ENCODE measurements around the gene TRPM3. TPM values are rescaled to one million over a fixed set of nuclear protein-coding genes. Genes with fewer than 3 reads are reported as not detected.

The TRPM3 gene
- total RNA-seq, 4 donors from 2014 or later = 0.07 to 0.66 TPM; not detected in 2

GRCh38 chr9:70868661-70869652 is 252.5 kb downstream of the TRPM3 start:
- intact Hi-C loops (cut with DNase I; ENCODE audit: low total_unique reads) = no loop called here
- ATAC-seq (peak in 1 of 2 donors; percentile 36), DNase-seq (no peak)
- TF ChIP-seq, protein P1, sequence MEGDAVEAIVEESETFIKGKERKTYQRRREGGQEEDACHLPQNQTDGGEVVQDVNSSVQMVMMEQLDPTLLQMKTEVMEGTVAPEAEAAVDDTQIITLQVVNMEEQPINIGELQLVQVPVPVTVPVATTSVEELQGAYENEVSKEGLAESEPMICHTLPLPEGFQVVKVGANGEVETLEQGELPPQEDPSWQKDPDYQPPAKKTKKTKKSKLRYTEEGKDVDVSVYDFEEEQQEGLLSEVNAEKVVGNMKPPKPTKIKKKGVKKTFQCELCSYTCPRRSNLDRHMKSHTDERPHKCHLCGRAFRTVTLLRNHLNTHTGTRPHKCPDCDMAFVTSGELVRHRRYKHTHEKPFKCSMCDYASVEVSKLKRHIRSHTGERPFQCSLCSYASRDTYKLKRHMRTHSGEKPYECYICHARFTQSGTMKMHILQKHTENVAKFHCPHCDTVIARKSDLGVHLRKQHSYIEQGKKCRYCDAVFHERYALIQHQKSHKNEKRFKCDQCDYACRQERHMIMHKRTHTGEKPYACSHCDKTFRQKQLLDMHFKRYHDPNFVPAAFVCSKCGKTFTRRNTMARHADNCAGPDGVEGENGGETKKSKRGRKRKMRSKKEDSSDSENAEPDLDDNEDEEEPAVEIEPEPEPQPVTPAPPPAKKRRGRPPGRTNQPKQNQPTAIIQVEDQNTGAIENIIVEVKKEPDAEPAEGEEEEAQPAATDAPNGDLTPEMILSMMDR (IDR thresholded peaks at IDR 0.05 in 4 of 5, conservative IDR thresholded peaks at IDR 0.05 in 1 of 5) = no peak
- TF ChIP-seq POLR2A (IDR thresholded peaks at IDR 0.05) = no peak
- H3K27me3 ChIP-seq = no peaks in the 10 kb centered on the region
- H3K9me3 ChIP-seq = no peaks in the 10 kb centered on the region
- in situ Hi-C loops (cut with MboI; ENCODE audit: low sequenced_read_pairs in 4 of 4) = no loop called here
- no peaks in the 10 kb centered on the region for H3K36me3 ChIP-seq
- no peak overlapping the region for H3K27ac ChIP-seq
- peak overlapping the region; percentile 13 to 45 (median 32) for H3K4me3 ChIP-seq
- no peaks in the 10 kb centered on the region for H3K4me1 ChIP-seq

DNA sequence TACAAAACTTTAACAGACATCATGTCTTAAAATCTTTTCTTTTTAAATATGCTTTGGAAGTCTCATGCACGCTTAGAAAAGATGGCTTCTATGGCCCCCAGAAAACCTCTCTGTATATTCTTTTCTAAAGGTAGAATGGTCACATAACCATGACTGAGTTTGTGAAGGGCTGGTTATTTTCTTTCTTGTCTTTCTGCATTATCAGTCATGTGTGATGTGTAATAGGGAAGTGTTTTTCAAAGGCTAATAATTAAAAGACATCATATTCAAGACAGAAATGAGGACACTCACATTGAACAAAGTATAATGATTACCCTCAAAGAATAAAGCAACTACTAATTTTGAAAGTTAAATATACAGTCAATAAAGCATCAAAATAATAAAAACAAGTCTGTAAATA is 253.4 kb downstream of the TRPM3 start:
- H3K4me3 ChIP-seq = no peak overlapping the region
- no peaks in the 10 kb centered on the region for H3K9me3 ChIP-seq
- H3K36me3 ChIP-seq = no peaks in the 10 kb centered on the region
- no peak for ATAC-seq
- H3K27me3 ChIP-seq = no peaks in the 10 kb centered on the region
- no peak for DNase-seq
- no peak for TF ChIP-seq POLR2A (IDR thresholded peaks at IDR 0.05)
- TF ChIP-seq, protein P1 (IDR thresholded peaks at IDR 0.05 in 4 of 5, conservative IDR thresholded peaks at IDR 0.05 in 1 of 5) = no peak
- H3K4me1 ChIP-seq = no peaks in the 10 kb centered on the region
- in situ Hi-C loops (cut with MboI; ENCODE audit: low sequenced_read_pairs in 4 of 4) (no loop called here), intact Hi-C loops (cut with DNase I; ENCODE audit: low total_unique reads) (no loop called here)
- H3K27ac ChIP-seq = no peak overlapping the region

GRCh38 chr9:70865471-70865870 is 255.9 kb downstream of the TRPM3 start:
- in situ Hi-C loops (cut with MboI; ENCODE audit: low sequenced_read_pairs in 4 of 4) = no loop called here
- DNase-seq (no peak), ATAC-seq (no peak)
- Histone ChIP-seq H3K4me3 (no peak overlapping the region), H3K36me3 (no peaks in the 10 kb centered on the region), H3K9me3 (no peaks in the 10 kb centered on the region), H3K27me3 (no peaks in the 10 kb centered on the region), H3K4me1 (no peaks in the 10 kb centered on the region), H3K27ac (no peak overlapping the region)
- intact Hi-C loops (cut with DNase I; ENCODE audit: low total_unique reads) = no loop called here
- TF ChIP-seq POLR2A (IDR thresholded peaks at IDR 0.05) = no peak
- TF ChIP-seq, protein P1 (IDR thresholded peaks at IDR 0.05 in 4 of 5, conservative IDR thresholded peaks at IDR 0.05 in 1 of 5) = no peak

DNA sequence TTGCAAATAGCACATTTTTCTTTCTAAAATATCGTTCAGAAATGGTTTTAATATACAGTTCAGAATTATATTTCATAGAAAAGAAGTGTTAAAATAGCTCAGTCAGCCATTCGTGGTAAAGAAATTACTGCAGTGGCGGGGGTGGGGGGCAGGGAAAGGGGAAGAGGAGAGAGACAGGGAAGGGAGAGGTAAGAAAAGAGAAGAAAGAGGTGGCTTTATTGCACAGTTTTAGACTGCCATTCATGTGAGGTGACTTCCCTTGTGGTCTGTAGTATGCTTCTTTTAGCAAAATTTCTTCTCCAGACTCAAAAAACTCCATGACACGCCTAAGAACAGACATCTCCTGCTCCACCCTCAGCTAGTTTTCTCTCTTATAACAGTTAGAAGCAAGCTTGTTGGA is 259.6 kb downstream of the TRPM3 start:
- Histone ChIP-seq H3K36me3 (no peaks in the 10 kb centered on the region), H3K4me1 (no peaks in the 10 kb centered on the region), H3K27ac (no peak overlapping the region), H3K9me3 (no peaks in the 10 kb centered on the region), H3K4me3 (no peak overlapping the region), H3K27me3 (no peaks in the 10 kb centered on the region)
- DNase-seq (no peak), ATAC-seq (no peak)
- TF ChIP-seq, protein P1 (IDR thresholded peaks at IDR 0.05 in 4 of 5, conservative IDR thresholded peaks at IDR 0.05 in 1 of 5) = no peak
- no peak for TF ChIP-seq POLR2A (IDR thresholded peaks at IDR 0.05)
- intact Hi-C loops (cut with DNase I; ENCODE audit: low total_unique reads) (no loop called here), in situ Hi-C loops (cut with MboI; ENCODE audit: low sequenced_read_pairs in 4 of 4) (no loop called here)

Data from gastrocnemius medialis (tissue), 4 donors.